GM19468 (cell line): Measurements from ENCODE around the gene SLCO3A1.

Experiments used
- ATAC-seq: cut with Tn5 transposase; IDR thresholded peaks from one replicate; pipeline ENCODE4 v1.9.1; 2021; ENCODE audit warnings: mild to moderate bottlenecking, moderate library complexity, moderate number of reproducible peaks; ENCODE audit not compliant: unreplicated experiment; ENCODE audit errors: extremely low read depth

The SLCO3A1 gene

DNA sequence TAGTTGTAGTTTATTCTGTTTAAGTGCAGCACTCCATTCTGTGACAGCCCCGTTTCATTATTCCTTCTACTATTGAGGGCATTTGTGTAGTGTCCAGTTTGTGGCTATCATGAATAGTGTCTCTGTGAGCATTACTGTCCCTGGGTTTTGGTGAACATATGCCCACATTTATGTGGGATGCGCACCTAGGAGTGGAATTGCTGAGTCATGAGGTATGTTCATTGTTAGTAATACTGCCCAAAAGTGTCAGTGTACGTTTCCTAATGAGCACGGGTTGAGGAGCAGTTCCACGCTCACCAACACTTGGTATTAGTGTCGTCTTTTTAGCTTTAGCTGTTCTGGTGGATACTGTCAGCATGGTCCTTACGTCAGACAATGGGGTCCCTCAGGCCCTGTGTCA lies 131.8 kb downstream of the SLCO3A1 start:
- no peak for ATAC-seq

DNA sequence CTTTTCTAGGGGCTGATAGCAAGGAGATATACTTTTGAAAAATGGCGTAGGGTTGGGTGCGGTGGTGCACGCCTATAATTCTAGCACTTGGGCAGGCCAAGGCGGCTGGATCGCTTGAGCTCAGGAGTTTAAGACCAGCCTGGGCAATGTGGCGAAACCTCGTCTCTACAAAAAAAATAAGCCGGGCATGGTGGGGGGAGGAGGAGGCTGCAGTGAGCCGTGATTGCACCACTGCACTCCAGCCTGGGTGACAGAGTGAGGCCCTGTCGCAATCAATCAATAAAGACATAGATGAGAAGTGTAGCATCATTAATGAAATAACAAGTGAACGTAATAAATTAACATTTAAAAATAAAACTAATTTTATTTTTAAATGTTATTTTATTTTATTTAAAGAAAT lies 134.6 kb downstream of the SLCO3A1 start:
- ATAC-seq, result no peak

DNA sequence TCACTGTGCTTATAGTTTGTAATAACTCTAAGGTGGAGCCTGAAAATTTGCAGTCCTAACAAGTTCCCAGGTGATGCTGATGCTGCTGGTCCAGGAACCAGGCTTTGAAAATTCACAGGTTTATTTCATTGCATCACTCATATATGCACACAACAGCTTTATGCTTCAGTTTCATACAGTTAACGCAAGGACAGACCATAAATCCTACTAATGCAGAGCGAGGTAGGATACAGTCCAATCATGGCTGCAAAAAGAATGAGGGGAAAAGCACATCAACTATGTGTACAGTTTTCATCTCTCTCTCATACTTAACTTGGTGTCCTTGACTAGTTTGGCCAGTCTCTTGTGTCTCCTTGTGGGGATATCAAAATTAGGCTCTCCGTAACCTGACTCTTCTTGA lies 135.1 kb downstream of the SLCO3A1 start:
- ATAC-seq, result no peak

DNA sequence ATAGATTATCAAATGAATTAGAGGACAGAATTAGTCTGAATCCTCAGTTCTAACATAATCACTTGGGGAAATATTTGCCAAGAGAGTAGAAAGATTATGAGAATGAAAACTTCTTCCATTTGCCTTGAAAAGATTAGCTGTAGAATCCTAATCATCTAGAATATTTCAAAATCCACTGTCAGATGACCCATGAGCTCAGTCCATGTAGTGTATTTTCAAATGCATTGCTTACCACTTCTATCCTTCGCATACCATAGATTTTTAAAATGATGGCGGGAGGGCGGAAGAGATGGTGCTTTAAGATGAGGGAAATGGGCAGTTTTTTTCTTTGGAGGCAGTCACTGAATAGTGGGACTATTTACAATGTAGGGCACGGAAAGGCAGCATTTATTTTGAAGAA lies 136.3 kb downstream of the SLCO3A1 start:
- ATAC-seq, result no peak

DNA sequence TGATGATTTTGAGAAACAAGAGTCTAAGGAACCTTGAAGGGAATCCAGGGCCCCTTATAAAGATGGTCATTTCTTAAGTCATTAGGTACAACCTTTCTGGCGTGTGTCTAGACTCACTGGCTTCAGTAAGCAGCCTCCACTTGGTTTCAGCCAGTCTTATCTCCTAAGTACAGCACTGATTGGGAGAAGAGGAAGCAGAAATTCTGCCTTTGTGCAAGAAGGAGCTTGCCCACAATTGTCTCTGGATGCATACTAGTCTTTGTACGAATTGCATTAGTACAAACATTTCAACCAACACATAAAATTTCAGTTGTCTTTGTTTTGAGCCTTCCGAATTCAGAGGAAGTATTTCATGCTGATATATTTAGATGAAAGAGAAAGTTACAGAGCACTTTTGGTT lies 139.4 kb downstream of the SLCO3A1 start:
- no peak for ATAC-seq

DNA sequence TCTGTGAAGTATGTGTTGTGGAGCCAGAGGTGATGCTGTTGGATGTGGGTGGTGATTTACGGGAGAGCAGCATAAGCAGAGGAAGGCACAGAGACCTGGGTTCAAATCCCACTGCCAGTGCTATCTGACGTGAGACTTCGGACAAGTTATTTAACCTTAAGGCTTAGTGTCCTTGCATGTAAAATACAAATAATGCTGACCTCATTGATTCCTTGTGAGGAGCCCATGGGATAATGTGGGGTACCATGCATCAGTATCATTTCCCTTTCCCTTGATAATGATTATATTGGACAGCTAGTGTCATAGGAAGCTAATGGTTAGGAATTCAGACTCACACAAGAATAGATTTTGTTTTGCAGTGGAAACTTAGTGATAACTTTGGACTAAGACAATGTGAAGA lies 141.6 kb downstream of the SLCO3A1 start:
- ATAC-seq, result no peak

DNA sequence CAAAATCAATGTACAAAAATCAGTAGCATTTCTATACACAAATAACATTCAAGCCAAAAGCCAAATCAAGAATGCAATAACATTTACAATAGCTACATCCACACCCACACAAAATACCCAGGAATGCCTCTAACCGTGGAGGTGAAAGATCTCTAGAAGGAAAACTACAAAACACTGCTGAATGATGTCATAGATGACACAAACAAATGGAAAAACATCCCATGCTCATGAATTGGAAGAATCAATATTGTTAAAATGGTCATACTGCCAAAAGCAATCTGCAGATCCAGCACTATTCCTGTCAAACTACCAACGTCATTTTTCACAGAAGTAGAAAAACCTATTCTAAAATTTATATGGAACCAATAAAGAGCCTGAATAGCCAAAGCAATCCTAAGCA lies 143.7 kb downstream of the SLCO3A1 start:
- ATAC-seq, result no peak

DNA sequence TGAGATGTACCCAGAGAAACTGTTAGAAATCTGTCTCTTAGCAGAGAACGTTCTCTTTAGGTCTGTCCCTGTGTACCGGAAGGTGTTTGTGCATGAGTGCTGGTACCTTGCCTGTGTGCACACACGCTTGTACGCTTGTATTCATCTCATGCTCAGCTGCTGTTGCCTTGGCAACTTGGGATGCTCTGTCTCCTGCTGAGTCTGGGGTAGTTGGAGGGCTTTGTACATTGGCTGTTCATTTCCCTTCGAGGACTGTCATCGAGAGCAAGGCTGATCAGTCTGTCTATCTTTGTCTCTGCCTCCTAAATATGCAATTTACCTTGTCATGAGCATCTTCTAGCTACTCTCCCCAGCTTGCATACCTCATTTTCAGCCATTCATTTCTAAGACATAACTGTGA lies 147.2 kb downstream of the SLCO3A1 start:
- ATAC-seq, result no peak

DNA sequence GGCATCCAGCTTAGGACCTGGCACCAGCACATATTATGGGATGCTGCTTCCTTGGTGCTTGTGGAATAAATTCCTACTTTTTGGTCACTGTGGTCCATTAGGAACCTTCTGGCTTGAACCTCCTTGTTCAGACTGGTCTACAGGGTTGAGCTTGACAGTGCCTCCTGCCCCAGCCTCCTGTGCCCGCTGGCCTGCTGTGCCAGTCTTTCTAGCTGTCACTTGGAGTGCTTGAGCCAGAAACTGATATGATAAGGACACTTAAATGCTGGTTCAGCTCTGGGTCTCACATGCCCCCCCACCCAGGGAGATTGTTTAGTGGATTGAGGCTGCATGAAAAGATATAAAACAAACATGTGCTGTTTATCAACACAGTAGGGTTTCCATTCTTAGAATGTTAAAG lies 147.8 kb downstream of the SLCO3A1 start:
- no peak for ATAC-seq

DNA sequence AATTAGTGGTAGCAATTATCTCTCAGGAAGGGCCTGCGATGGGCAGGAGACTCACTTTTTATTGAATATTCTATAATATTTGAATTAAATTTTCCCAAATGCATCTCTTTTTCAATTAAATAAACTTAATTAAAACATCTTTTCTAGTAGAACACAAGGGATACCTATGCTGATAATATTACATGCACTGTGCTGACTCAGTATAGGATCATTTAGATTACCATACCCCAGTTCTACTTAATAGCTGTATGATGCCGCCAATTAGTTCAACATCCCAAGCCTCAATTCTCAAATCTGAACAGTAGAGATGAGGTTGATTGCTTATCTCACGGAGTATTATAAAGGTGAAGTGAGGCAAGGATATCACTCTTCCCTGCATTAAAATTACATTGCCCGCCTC lies 149.2 kb downstream of the SLCO3A1 start:
- ATAC-seq, result no peak

DNA sequence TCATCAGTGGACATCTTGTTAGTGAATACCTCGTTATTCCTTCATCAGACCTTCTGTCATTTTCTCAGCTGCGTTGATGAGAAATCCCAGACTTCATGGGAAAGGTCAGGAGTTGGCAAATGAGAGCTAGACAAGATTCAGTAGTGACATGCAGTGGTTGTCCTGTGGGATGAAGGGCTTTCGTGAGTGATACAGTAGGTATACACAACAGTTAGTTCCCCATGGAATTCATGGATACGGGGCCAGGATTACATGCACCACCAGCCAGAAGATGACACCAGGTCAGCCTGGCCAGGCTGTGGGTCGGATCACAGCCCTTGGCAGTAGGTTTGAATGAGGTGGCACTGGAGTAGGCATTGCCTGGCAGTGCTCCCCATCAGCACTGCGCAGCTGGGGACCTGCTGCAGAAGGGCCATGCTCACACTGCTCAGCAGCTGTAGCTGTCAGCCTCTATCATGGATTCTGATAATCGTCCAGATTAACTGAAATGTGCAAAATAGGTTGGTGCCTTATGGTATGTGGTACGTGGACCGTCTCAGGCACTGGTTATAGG lies 150.1 kb downstream of the SLCO3A1 start:
- ATAC-seq, result no peak

DNA sequence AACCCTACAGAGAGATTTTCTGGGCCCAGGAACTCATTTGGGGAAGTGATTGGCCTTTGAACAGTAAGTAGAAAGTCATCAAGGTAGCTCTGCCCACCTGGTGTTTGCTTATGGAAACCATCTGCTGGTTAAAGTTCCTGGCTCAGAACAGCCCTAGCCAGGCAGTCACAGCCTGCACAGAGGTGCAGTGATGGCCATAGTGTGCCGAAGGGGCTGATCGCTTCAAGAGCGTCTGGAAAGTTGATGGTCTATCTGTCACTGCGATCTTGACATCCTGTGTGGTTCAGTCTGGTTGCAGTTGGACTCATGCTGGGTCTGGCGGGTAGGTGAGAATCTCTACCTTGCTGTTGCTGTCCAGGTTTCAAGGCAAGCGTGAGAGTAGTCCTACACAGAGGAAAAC lies 151.6 kb downstream of the SLCO3A1 start:
- ATAC-seq, result no peak

DNA sequence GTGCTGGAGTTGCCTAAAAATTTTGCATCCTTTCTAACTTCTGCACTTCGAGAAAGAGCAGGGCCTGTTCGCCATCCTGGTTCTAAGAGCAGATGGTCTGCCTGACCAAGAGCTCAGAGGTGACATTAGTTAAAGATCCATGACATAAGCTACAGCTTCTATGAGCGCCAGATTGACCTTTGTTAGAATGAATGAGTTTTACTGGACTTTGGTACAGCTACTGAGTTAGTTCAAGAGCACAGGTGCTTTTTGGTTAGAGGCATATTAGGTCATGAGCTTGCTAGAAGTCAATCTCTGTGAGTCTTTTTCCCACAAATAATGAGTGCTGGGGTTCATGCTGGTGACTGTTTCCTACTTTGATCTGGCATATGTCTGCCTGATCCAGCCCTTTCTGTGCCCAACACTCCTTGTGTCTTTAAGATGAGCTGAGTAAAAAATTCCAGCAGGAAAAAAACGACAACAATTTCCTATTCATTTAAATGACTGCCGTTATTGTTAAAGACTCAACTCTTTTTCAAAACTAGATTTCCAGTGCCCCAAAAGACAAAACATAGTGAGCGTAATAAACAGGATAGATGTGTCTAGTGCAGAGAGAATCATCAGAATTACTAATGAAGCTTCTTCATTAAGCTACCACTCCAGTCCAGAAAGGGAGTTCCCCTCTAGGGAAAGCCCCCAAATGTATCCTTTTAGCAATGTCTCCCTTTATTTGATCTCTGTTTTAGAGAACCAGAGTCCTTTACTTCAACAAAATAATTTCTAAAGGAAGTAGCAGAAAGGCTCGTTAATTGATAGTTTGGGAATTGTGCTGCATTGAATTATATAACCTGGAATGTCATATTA lies 152.9 kb downstream of the SLCO3A1 start:
- ATAC-seq, result no peak

DNA sequence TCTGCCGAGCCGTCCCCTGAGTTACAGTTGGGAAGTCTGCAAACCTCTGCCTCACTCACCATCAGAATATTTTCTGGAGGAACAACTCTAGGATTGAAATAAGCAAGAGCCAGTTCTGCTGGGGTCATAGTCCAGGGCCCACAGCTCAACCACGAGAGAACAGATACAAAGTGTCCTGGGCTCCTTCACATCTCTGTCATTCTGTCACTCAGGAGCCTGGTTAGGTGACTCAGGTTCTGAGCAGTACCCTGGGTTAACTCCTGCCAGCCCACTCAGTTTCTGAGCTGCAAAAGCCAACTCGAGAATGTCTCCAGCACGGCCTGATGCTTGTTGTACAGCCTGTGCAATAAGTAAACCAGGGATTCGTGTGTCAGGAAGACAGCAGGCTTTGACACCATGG lies 155.7 kb downstream of the SLCO3A1 start:
- no peak for ATAC-seq

DNA sequence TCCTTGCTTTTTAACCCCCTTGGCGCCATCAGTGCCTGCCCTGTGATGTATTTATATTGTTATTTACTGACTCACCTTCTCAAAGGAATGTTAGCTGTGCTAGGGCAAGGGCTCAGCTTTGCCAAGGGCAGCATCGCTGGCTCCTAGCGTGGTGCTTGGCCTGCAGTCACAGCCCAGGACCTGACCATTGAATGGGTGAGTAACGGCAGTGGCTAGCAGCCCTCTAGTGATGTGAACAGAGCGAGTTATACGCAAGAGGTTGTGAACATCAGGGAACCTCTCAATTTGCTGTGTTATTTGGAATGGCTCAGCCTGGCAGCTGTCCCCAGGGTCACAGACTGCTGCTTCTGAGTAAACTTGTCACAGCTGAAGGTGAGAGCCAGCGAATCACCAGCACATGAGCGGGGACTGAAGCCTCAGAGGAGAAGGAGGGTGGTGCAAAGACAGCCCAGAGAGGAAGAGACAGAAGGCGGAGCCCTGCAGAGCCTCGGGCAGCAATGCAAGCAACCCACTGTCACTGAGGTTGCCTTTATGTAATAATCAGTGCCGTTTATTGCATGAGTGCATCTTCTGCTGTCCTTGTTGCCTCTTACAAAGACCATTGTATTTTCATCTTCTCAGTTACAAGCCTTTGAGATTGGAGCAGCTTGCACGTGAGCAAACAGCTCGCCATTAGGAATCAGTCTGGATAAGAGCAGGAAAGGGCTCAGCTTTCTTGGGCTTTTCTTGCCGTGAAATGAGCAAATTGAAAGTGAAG lies 158.3 kb downstream of the SLCO3A1 start:
- no peak for ATAC-seq

DNA sequence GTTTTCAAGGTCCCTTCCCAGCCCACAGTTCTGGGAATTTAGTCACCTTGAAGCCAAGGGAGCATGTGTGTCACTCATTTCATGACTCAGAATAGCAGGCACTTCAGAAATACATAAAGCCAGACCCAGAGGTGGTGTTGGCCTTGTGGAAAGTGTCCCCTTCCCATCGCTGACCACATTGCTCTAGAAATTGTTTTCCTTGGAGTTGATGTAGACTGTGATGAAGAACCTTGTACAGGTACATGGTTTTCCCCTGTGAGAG lies 158.8 kb downstream of the SLCO3A1 start:
- ATAC-seq, result no peak

DNA sequence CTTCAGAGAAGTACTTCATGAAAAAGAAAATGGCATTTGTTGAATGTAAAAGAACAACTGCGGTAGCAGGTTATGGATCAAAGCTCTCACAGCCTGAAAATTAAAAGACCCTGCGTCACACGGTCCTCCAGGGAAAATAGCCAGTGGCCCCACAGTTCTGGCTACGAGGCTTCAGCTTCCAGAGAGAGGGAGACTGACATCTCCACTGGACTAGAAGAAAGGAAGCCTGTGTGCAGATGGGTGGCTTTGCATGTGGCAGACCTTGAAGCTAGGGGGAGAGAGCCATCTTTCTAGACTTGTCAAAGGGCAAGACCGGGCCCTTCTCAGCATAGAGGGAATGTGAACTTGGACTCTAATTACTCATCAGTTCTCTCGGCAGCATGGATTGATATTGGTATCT lies 159.4 kb downstream of the SLCO3A1 start:
- ATAC-seq, result no peak

DNA sequence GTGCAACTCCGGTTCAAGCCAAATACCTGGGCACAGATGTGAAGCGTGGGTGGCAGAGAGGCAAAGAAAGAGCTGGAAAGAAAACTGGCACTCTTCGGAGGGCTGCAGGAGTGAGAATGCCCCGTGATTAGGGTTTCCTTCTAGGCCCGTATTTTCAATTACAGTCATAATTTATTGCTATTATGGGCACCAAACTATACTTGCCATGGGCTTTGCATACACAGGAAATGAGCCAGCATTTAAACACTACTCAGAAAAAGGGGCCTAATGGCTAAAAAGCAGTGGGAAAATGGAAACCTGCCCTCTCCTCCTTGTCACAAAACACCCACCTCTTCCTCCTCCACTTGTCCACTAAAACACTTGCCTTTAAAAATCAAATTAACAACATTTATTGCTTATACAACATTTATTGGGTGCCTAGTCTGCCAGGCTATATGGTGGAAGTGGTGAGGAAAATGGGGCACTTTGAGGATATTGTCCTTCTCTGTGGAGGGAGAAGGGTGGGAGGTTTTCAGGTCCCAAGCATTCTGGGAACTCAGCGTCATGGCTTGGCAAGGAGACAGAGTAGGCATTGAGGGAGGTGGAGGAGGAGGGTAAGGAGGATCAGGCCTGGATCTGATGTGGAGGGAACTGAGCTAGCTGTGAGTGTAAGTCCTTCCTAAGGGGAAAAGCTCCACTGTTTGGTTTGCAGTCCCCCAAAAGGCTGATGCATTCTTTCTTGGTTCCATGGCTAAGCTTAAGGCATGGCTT lies 160.9 kb downstream of the SLCO3A1 start:
- no peak for ATAC-seq

DNA sequence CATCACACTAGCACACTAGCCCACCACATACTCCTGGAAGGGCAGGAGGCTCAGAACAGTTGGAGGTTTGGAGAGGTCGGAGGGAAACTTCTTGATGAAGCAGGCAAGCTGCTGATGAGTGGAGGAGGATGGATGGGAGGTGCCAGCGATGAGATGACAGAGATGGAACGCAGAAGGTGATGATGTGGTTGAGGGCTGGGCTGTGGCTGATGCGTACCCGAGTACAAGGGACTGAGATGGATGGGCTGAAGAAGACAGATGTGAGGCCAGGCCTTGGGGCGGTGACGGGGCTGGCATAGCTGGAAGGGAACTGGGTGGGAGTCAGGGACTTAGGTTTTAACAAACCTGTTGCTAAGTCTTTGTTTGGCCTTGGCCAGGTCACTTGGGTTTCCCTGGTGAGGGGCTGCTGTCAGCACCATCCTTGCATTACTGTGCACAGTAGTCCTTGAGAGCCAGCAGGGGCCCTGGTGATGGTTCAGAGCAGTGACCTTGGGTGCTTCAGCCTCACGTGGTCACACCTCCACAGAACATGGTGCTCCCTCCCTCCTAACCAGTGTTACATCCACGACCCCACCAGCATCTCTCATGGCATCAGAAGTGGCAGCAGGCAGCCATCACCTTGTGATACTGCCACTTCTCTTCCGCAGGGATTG lies 164.5 kb downstream of the SLCO3A1 start:
- no peak for ATAC-seq

DNA sequence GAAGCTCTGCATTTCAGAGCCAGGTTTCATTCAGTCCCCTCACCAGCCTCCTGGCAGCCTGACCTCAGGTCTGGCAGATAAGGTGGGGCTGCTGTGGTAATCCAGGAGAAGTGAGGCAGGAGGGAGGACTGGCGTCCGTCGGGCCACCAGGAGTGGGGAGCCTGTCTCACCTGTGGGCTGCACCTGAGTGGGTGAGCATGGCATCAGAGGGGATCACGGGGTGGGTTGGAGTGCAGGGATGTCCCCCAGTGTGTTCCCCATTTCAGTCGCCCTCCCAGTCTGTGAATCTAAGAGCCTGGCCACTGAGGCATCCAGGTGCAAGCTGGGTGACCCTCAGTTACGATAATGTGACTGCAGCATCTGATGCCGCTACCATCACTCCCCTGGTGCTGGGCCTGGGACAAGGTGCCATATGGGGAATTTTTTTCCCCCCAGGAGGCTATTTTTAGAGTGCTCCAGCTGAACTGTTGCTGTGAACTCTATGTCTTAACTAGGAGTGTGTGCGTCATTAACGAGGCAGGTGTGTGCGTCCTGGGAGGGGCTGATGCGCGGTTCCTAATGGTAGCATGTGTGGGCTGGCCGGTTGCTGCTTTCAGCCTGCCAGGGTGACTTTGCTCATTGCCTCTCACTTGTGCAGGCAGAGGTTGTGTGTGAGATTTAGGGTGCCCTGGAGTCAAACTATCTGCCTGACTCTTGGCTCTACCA lies 165.2 kb downstream of the SLCO3A1 start:
- no peak for ATAC-seq
